ENCODE results near the gene PRDM16.
A peak's percentile ranks its signal among the peaks of the same experiment; 100 is the strongest.

The PRDM16 gene

DNA sequence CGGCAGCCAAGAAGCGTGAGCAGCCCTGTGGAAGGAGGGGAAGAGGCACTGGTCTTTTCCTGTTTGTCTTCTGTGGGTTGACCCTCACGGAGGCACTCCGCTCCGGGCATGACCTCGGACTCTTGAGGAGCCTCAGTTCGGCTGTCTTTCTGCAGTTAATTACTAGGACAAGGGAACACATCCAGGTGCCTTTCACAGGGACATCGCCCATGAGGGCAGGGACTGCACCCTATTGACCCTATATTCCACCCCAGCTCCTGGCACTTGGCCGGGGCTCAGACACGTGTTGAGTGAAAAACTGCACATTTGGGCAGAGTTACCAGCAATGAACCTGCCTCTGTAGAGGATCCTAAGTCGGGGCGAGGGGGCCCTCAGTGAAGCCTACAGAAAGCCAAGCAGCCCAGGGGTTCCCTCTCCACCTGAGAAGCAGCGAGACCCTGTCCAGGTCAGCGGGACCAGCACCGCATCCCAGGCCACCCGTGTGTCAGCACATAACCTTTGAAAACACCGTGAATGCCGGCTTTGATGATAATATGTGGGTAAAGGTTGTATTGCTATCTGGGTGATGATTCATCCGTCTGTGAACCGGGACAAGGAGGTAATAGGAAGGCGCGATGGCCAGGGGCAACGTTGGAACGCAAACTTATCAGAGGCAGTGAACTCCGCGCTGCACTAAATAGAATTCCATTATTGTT, 224.0 kb downstream of the PRDM16 start:
- H3K27ac ChIP-seq (ENCODE audit: low read length) = no peak overlapping the region
- H3K27me3 ChIP-seq (replicated peaks; ENCODE audit: insufficient read depth, low read length) = peaks cover 100% of the 10 kb centered on the region

DNA sequence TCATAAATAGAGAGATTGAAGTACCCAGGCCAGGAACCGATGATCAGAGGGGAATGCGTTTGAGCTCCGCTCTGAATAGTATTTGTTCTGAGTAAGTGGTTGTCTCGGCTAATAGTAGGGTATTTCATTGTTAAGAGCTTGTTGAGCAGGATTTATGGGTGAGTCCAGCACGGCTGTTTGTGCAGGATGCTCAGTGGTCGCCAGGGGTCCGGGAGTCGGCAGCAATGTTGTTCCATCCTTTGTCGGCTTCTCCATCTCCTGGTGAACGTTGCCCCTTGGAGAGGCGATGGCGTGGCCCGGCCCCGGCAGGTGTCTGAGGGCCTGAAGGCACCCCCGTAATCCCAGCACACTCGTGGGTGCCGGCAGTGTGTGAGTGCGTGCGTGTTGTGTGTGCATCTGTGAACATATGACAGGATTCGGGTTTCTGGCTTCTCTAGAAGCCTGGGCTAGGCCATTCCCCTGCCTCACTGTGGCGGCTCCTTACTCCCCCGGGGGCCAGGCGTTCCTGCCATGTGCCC, 224.6 kb downstream of the PRDM16 start:
- TF ChIP-seq EZH2 (optimal IDR thresholded peaks at IDR 0.05; ENCODE audit: low read depth, low read length) = no peak
- no peak for TF ChIP-seq EZH2phosphoT487 (IDR thresholded peaks at IDR 0.05; ENCODE audit: low read length)
- TF ChIP-seq, protein P1, sequence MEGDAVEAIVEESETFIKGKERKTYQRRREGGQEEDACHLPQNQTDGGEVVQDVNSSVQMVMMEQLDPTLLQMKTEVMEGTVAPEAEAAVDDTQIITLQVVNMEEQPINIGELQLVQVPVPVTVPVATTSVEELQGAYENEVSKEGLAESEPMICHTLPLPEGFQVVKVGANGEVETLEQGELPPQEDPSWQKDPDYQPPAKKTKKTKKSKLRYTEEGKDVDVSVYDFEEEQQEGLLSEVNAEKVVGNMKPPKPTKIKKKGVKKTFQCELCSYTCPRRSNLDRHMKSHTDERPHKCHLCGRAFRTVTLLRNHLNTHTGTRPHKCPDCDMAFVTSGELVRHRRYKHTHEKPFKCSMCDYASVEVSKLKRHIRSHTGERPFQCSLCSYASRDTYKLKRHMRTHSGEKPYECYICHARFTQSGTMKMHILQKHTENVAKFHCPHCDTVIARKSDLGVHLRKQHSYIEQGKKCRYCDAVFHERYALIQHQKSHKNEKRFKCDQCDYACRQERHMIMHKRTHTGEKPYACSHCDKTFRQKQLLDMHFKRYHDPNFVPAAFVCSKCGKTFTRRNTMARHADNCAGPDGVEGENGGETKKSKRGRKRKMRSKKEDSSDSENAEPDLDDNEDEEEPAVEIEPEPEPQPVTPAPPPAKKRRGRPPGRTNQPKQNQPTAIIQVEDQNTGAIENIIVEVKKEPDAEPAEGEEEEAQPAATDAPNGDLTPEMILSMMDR (IDR thresholded peaks at IDR 0.05; ENCODE audit: low read length) = no peak
- no peaks in the 10 kb centered on the region for H4K20me1 ChIP-seq (ENCODE audit: insufficient read depth, low read length)
- H2AFZ ChIP-seq (ENCODE audit: low read length) = no peak overlapping the region
- H3K79me2 ChIP-seq (ENCODE audit: low read length) = no peaks in the 10 kb centered on the region
- no peak overlapping the region for H3K9ac ChIP-seq (ENCODE audit: low read length)
- no peaks in the 10 kb centered on the region for H3F3A ChIP-seq (ENCODE audit: insufficient read depth, low read length)
- no peak overlapping the region for H3K27ac ChIP-seq (ENCODE audit: low read length)
- H3K4me1 ChIP-seq (ENCODE audit: low read length) = no peaks in the 10 kb centered on the region
- no peak overlapping the region for H3K4me2 ChIP-seq (ENCODE audit: low read depth, low read length)
- no peak for DNase-seq
- no peak overlapping the region for H3K4me3 ChIP-seq (ENCODE audit: low read length)
- no peaks in the 10 kb centered on the region for H3K36me3 ChIP-seq (replicated peaks; ENCODE audit: insufficient read depth, low read length)
- no peaks in the 10 kb centered on the region for H3K9me2 ChIP-seq (replicated peaks; ENCODE audit: insufficient read depth, low read length)
- no peaks in the 10 kb centered on the region for H3K9me3 ChIP-seq (replicated peaks; ENCODE audit: insufficient read depth, low read length)
- peaks cover 100% of the 10 kb centered on the region for H3K27me3 ChIP-seq (replicated peaks; ENCODE audit: insufficient read depth, low read length)

More for the DNA sequence above, 224.0 kb downstream of the PRDM16 start:
- H3K9ac ChIP-seq (ENCODE audit: low read length) = no peak overlapping the region
- no peaks in the 10 kb centered on the region for H3K79me2 ChIP-seq (ENCODE audit: low read length)
- no peaks in the 10 kb centered on the region for H3K9me3 ChIP-seq (replicated peaks; ENCODE audit: insufficient read depth, low read length)
- no peaks in the 10 kb centered on the region for H4K20me1 ChIP-seq (ENCODE audit: insufficient read depth, low read length)
- no peaks in the 10 kb centered on the region for H3F3A ChIP-seq (ENCODE audit: insufficient read depth, low read length)
- no peak overlapping the region for H2AFZ ChIP-seq (ENCODE audit: low read length)
- DNase-seq = no peak
- no peak overlapping the region for H3K4me2 ChIP-seq (ENCODE audit: low read depth, low read length)
- no peaks in the 10 kb centered on the region for H3K4me1 ChIP-seq (ENCODE audit: low read length)
- H3K36me3 ChIP-seq (replicated peaks; ENCODE audit: insufficient read depth, low read length) = no peaks in the 10 kb centered on the region
- no peaks in the 10 kb centered on the region for H3K9me2 ChIP-seq (replicated peaks; ENCODE audit: insufficient read depth, low read length)
- TF ChIP-seq, protein P1 (IDR thresholded peaks at IDR 0.05; ENCODE audit: low read length) = no peak
- TF ChIP-seq EZH2 (optimal IDR thresholded peaks at IDR 0.05; ENCODE audit: low read depth, low read length) (peak; percentile 91), EZH2phosphoT487 (IDR thresholded peaks at IDR 0.05; ENCODE audit: low read length) (no peak)
- no peak overlapping the region for H3K4me3 ChIP-seq (ENCODE audit: low read length)

DNA sequence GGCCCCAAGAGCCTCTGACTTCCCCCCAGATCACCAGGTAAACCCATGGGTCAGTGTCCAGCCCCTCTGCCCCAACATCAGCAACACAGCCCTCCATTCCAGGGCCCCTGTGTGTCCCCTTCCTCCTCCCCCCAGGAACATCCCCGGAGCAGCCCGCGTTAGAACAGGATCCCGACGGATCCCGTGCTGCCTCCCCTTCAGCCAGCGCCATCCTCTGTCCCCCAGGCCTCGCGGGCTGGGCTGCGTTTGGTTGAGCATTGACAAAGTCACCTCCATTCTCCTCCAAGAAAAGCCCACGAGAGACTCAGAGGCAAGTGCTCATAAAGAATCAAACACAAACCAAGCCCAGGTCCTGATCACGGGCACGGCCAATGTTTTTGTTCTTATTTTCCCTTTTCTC, 225.4 kb downstream of the PRDM16 start:
- Histone ChIP-seq H3K27me3 (replicated peaks; ENCODE audit: insufficient read depth, low read length) (peaks cover 97% of the 10 kb centered on the region), H3K9me3 (replicated peaks; ENCODE audit: insufficient read depth, low read length) (no peaks in the 10 kb centered on the region), H3K4me2 (ENCODE audit: low read depth, low read length) (no peak overlapping the region), H3F3A (ENCODE audit: insufficient read depth, low read length) (no peaks in the 10 kb centered on the region), H3K79me2 (ENCODE audit: low read length) (no peaks in the 10 kb centered on the region), H4K20me1 (ENCODE audit: insufficient read depth, low read length) (no peaks in the 10 kb centered on the region), H3K27ac (ENCODE audit: low read length) (no peak overlapping the region), H3K9me2 (replicated peaks; ENCODE audit: insufficient read depth, low read length) (no peaks in the 10 kb centered on the region), H3K9ac (ENCODE audit: low read length) (no peak overlapping the region), H3K36me3 (replicated peaks; ENCODE audit: insufficient read depth, low read length) (no peaks in the 10 kb centered on the region), H2AFZ (ENCODE audit: low read length) (no peak overlapping the region), H3K4me1 (ENCODE audit: low read length) (no peaks in the 10 kb centered on the region), H3K4me3 (ENCODE audit: low read length) (no peak overlapping the region)
- no peak for TF ChIP-seq EZH2 (optimal IDR thresholded peaks at IDR 0.05; ENCODE audit: low read depth, low read length)
- TF ChIP-seq, protein P1 (IDR thresholded peaks at IDR 0.05; ENCODE audit: low read length) = no peak
- no peak for TF ChIP-seq EZH2phosphoT487 (IDR thresholded peaks at IDR 0.05; ENCODE audit: low read length)
- DNase-seq = no peak
